Measurements from ENCODE around the gene MRPL41.
"Not testable (repeated sequence)": the region's sequence is repeated elsewhere in the genome, so short reads cannot be mapped to it uniquely, and the experiment has no call there.

Gene MRPL41

DNA sequence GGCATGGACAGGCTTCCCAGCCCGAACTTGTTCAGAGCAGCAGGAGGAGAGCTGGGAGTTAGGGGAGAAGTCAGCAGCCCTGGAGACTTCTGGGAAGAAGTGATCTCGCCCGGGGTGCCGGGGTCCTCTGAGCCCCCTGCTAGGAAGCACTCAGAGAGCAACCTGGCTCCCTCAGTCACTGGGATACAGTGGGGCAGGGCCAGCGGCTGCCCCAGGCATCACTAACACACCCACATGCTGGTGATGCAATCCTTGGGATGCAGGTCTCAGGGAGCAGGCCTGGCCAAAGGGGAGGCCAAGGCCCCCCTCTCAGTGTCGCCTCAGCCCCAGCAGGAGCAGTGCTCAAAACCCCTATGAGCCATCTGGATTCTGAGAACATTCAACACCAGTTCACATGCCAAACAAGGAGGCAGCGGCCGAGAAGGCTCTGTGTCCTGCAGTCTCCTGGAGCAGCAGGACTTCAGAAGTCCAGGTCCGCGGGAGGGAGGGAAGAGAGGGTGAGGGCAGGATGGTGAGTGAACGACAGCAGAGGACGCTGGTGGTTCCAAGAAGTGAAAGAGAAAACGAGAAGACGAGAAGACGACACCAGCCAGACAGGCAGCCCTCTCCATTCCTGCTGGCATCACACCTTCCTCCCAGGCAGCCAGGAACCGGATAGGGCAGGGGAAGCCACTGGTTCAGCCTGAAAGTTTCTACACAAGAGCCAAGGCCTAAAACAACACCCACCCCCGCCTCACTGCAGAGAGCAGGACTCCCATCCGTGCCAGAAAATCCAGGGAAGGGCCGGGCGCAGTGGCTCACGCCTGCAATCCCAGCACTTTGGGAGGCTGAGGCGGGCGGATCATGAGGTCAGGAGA, 3.8 kb upstream of the MRPL41 start:
- DNase-seq (ENCODE audit: low read depth, low spot score), result no peak
- no peak overlapping the region for H3K4me3 ChIP-seq (ENCODE audit: low read length)

GRCh38 chr9:137550231-137550621, 1.5 kb upstream of the MRPL41 start, which contains the start of gene PNPLA7:
Gene PNPLA7, minus strand, starts transcription at chr9:137550402. Its CDS starts 205 bp downstream, at chr9:137550197.
- H3K4me3 ChIP-seq (ENCODE audit: low read length), result peak within 1 kb of the TSS; percentile 59
- DNase-seq (ENCODE audit: low read depth, low spot score), result peak; percentile 28

DNA sequence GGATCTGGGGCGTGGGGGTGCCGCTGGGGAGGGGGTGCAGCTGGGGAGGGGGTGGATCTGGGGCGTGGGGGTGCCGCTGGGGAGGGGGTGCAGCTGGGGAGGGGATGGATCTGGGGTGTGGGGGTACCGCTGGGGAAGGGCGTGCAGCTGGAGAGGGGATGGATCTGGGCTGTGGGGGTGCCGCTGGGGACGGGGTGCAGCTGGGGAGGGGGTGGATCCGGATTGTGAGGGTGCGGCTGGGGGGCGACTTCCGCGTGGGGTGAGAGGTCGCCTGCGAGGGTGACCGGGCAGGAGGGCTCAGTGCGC, 768 bp upstream of the MRPL41 start:
- peak overlapping the region; percentile 59 for H3K4me3 ChIP-seq (ENCODE audit: low read length)
- not testable (repeated sequence) for DNase-seq (ENCODE audit: low read depth, low spot score)

DNA sequence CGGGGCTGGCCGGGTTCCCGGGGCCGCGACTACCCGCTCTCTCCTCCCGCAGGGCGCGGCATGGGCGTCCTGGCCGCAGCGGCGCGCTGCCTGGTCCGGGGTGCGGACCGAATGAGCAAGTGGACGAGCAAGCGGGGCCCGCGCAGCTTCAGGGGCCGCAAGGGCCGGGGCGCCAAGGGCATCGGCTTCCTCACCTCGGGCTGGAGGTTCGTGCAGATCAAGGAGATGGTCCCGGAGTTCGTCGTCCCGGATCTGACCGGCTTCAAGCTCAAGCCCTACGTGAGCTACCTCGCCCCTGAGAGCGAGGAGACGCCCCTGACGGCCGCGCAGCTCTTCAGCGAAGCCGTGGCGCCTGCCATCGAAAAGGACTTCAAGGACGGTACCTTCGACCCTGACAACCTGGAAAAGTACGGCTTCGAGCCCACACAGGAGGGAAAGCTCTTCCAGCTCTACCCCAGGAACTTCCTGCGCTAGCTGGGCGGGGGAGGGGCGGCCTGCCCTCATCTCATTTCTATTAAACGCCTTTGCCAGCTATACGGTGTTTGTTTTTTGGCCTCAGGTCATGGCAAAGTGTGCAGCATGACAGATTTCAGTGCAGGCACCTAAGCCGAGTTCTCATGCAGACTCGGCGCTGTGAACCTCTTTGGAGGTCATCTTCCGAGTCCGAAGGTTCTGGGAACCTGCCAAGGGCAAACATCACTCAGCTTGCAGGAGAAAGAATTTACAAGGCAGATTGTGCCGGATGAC, 516 bp downstream of the MRPL41 start:
- peak overlapping the region; percentile 71 for H3K4me3 ChIP-seq (ENCODE audit: low read length)
- DNase-seq (ENCODE audit: low read depth, low spot score), result no peak

GRCh38 chr9:137553654-137554053, 2.0 kb downstream of the MRPL41 start:
- not testable (repeated sequence) for DNase-seq (ENCODE audit: low read depth, low spot score); H3K4me3 ChIP-seq (ENCODE audit: low read length)

GRCh38 chr9:137554349-137554748, 2.7 kb downstream of the MRPL41 start:
- H3K4me3 ChIP-seq (ENCODE audit: low read length), result no peak overlapping the region

GRCh38 chr9:137555179-137555578, 3.5 kb downstream of the MRPL41 start:
- H3K4me3 ChIP-seq (ENCODE audit: low read length), result no peak overlapping the region
- DNase-seq (ENCODE audit: low read depth, low spot score), result no peak

More at GRCh38 chr9:137554349-137554748, 2.7 kb downstream of the MRPL41 start:
- no peak for DNase-seq (ENCODE audit: low read depth, low spot score)

DNA sequence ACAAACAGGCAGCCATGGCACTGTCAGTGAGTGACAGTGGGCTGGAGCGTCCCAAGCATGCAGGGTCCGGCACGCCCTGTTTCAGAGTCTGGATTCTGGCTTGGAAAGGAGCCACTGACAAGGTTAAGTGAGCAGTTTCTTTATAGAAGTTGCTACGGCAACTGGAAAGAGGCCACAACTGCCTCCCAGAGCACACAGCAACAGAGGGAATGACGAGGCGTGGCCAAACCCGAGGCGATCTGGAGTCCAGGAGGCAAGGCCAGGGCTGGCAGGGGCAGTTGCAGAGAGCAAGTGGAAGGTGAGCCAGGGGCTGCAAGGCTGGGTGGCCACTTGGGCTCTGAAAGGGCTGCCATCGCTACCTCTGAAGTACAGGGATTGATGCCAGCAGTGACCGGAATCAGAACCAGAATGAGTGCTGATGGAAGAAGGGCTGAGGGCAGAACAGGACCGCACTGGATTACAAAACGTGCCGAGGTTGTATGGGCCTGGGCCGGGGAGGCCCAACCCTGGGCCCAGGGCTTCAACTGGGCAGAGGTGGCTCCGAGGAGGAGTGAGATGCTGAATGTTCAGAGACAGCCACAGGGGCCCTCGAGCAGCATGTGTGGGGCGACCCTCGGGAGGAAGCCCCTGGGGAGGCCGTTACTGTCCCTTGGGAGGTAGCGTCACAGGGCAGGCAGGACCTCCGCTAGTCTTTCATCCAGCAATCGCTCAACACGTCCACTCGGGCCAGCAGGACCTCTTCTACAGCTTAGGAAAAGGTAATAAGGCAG, 4.6 kb downstream of the MRPL41 start:
- no peak overlapping the region for H3K4me3 ChIP-seq (ENCODE audit: low read length)
- DNase-seq (ENCODE audit: low read depth, low spot score), result no peak

- no peak overlapping the region for H3K4me3 ChIP-seq (ENCODE audit: low read length)
- no peak for DNase-seq (ENCODE audit: low read depth, low spot score)
Observed at GRCh38 chr9:137558127-137558526, 6.4 kb downstream of the MRPL41 start.

- DNase-seq (ENCODE audit: low read depth, low spot score), result no peak
- no peak overlapping the region for H3K4me3 ChIP-seq (ENCODE audit: low read length)
Observed at GRCh38 chr9:137564134-137564533, 12.5 kb downstream of the MRPL41 start.

GRCh38 chr9:137564817-137565411, 13.2 kb downstream of the MRPL41 start:
- no peak for DNase-seq (ENCODE audit: low read depth, low spot score)
- H3K4me3 ChIP-seq (ENCODE audit: low read length), result no peak overlapping the region

GRCh38 chr9:137568445-137568844, 16.8 kb downstream of the MRPL41 start:
- not testable (repeated sequence) for H3K4me3 ChIP-seq (ENCODE audit: low read length)

GRCh38 chr9:137569609-137570203, 18.0 kb downstream of the MRPL41 start:
- no peak for DNase-seq (ENCODE audit: low read depth, low spot score)
- no peak overlapping the region for H3K4me3 ChIP-seq (ENCODE audit: low read length)

More at GRCh38 chr9:137568445-137568844, 16.8 kb downstream of the MRPL41 start:
- not testable (repeated sequence) for DNase-seq (ENCODE audit: low read depth, low spot score)

DNA sequence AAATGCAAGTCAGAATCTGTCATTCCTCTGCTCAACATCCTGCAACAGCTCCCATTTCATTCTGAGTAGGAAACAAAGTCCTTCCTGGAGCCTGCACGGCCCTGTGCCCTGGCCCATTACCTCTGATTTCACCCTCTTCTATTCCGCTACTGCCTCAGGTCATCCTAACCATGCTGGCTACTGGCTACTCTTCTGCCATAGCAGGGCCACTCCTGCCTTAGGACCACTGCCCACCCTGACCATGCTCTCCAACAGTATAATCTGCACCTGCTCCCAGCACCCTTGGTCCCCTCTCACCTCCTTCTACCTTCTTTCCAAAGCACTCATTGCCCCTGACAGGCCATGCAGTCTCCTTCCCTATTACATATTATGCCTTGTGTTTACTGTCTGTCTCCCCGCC, 18.9 kb downstream of the MRPL41 start:
- DNase-seq (ENCODE audit: low read depth, low spot score), result no peak
- no peak overlapping the region for H3K4me3 ChIP-seq (ENCODE audit: low read length)

DNA sequence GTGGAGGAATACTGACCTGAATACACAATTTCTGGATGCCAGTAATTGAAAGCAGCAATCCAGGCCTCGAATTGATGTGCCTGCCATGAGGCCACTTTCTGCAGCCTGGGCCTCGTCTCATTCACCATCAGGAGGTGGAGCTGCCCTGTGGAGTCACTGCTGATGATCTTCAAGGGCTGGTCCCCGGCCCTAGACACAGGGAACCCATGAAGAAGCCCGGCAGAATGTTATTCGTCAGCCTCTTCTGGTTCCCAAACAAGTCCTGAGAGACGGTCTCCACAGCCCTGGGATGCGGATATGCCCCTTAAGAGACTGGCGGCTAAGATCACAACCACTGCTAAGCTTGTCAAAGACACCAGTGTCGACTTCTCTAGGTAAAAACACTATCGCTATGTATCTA, 22.5 kb downstream of the MRPL41 start:
- DNase-seq (ENCODE audit: low read depth, low spot score), result no peak
- no peak overlapping the region for H3K4me3 ChIP-seq (ENCODE audit: low read length)

DNA sequence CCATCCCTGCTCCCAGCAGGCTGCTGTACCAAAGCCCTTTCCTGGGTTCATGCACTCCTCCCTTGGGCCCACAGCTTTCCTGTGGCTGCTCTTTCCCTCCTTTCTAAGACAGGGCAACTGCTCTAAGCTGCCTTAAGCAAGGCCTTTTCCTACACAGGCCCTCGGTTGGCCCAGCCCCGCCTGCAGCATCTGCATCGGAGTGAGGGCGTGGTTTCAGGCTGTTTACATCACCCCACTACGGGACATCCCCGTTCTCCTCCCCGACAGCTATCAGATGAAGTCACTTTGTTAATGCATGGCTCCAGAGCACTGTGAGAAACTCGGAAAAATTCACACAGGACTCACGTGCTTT, 23.7 kb downstream of the MRPL41 start:
- H3K4me3 ChIP-seq (ENCODE audit: low read length), result no peak overlapping the region
- DNase-seq (ENCODE audit: low read depth, low spot score), result no peak

GRCh38 chr9:137575716-137576411, 24.2 kb downstream of the MRPL41 start:
- DNase-seq (ENCODE audit: low read depth, low spot score), result peak; percentile 37
- H3K4me3 ChIP-seq (ENCODE audit: low read length), result no peak overlapping the region

- DNase-seq (ENCODE audit: low read depth, low spot score), result peak; percentile 69
Observed at GRCh38 chr9:137578518-137579258, 27.0 kb downstream of the MRPL41 start, which contains the start of gene DPH7. Gene DPH7, minus strand, starts transcription at chr9:137578925. Its CDS starts 148 bp downstream, at chr9:137578777.

More at GRCh38 chr9:137578518-137579258, 27.0 kb downstream of the MRPL41 start, which contains the start of gene DPH7:
- peak within 1 kb of the TSS; percentile 81 for H3K4me3 ChIP-seq (ENCODE audit: low read length)

Measured in Jurkat, Clone E6-1 (cell line).